ENCODE measurements around the gene KMT2C.
"Not testable (repeated sequence)": the region's sequence is repeated elsewhere in the genome, so short reads cannot be mapped to it uniquely, and the experiment has no call there.

Gene KMT2C

DNA sequence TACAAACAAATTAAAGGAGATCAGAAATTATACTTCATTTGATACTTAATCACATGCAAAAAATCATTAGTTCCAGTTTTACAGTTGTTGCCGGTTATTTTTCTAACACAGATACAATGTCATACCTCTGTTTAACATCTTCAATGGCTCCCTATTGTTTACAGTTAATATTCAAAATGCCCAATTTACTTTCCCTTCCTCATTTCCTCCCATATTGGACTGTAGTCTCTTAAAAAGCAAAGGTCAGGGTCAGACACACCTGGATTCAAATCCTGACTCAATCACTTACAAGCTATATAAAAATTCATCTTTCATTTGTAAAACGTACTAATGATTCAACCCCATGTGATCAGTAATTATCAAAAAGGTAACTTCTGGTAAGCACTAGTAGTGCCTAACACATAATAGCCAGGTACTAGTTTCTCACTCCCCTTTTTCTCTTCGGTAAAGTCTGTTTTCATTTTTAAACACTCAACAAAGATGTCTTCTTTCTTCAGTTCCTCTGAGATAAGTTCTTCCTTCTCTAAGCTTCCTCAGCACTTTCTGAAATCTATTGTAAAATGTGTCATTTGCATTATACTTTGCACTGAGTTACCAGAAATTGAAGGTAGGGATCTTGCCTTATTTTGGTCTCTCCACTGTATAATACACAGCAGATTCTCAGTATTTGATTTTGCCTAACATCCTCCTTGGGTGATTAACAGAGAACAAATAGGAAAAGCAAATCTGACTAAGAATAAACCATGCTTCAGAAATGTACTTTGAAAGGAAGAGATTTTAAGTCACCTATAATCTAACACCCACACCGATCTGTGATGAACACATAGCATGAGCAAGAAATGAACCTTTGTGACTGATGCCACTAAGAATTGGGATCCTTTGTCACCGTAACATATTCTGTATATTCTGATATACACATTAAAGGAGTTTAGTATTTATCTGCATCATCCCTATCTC, 16.1 kb downstream of the KMT2C start:
- TF ChIP-seq TAF1 (IDR thresholded peaks at IDR 0.05; ENCODE audit: low read depth, low read length), result no peak
- TF ChIP-seq SPI1 (IDR thresholded peaks at IDR 0.05; ENCODE audit: low read depth, low read length), result peak; percentile 51; the same call in 1 of the 2 replicates
- no peak for DNase-seq (ENCODE audit: insufficient read length, low spot score)
- no peak for FAIRE-seq

DNA sequence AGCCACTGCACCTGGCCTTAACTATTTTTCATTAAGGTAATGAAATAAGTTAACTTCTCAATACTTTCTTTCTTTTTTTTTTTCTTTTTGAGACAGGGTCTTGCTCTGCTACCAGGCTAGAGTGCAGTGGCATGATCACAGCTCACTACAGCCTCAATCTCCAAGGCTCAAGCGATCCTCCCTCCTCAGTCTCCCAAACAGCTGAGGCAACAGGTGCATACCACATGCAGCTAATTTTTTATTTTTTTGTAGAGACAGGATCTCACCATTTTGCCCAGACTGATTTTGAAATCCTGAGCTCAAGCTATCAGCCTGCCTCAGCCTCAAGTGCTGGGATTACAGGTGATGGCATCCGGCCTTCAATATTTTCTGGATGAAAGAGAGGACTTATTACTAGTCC, 21.0 kb downstream of the KMT2C start:
- FAIRE-seq (no peak), DNase-seq (ENCODE audit: insufficient read length, low spot score) (no peak)
- TF ChIP-seq POLR2AphosphoS5 (IDR thresholded peaks at IDR 0.05; ENCODE audit: low read depth, low read length) (no peak), TAF1 (IDR thresholded peaks at IDR 0.05; ENCODE audit: low read depth, low read length) (no peak), PAX5 (IDR thresholded peaks at IDR 0.05; ENCODE audit: insufficient read depth, low read length, severe bottlenecking) (no peak)

DNA sequence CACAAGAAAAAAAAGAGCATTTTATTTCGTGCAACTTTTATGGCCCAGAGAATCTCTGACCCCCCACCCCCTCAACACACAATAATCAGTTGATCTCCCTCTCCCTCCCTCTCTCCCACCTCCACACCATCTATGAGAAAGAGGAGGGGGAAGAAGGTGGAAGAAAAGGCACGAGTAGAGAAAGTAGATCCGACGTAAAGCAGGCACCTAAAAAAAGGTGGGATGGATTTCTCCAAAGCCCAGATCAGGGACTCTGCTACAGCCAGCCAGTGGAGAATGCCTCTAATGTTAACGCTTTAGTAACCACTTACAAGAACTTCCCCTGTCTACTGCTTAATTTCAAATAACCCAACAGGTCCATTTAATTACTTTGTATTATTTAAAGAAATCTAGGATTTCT, 24.4 kb downstream of the KMT2C start:
- DNase-seq (ENCODE audit: insufficient read length, low spot score), result no peak
- no peak for TF ChIP-seq POLR2AphosphoS5 (IDR thresholded peaks at IDR 0.05; ENCODE audit: low read depth, low read length)
- no peak for TF ChIP-seq POU2F2 (IDR thresholded peaks at IDR 0.05; ENCODE audit: low read depth, low read length)
- no peak for TF ChIP-seq SPI1 (IDR thresholded peaks at IDR 0.05; ENCODE audit: low read depth, low read length)
- no peak for TF ChIP-seq POLR2A (IDR thresholded peaks at IDR 0.05; ENCODE audit: low read depth, low read length)
- no peak for TF ChIP-seq TAF1 (IDR thresholded peaks at IDR 0.05; ENCODE audit: low read depth, low read length)
- TF ChIP-seq PAX5 (IDR thresholded peaks at IDR 0.05; ENCODE audit: insufficient read depth, low read length, severe bottlenecking), result no peak
- no peak for FAIRE-seq

DNA sequence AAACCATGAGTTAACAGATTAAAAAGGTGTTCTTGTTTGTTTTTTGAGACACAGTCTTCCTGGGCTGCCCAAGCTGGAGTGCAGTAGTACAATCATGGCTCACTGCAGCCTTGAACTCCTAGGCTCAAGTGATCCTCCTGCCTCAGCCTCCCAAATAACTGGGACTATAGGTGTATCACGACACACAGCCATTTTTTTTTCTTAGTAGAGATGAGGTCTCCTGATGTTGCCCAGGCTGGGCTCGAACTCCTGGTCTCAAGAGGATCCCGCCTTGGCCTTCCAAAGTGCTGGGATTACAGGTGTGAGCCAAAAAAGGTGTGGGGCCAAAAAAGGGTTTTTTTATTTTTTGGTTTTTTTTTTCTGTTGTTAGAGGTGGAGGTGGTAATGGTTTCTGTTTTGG, 29.3 kb downstream of the KMT2C start:
- no peak for TF ChIP-seq SPI1 (IDR thresholded peaks at IDR 0.05; ENCODE audit: low read depth, low read length)
- no peak for TF ChIP-seq POLR2AphosphoS5 (IDR thresholded peaks at IDR 0.05; ENCODE audit: low read depth, low read length)
- TF ChIP-seq TAF1 (IDR thresholded peaks at IDR 0.05; ENCODE audit: low read depth, low read length), result no peak
- DNase-seq (ENCODE audit: insufficient read length, low spot score), result no peak
- FAIRE-seq, result no peak

DNA sequence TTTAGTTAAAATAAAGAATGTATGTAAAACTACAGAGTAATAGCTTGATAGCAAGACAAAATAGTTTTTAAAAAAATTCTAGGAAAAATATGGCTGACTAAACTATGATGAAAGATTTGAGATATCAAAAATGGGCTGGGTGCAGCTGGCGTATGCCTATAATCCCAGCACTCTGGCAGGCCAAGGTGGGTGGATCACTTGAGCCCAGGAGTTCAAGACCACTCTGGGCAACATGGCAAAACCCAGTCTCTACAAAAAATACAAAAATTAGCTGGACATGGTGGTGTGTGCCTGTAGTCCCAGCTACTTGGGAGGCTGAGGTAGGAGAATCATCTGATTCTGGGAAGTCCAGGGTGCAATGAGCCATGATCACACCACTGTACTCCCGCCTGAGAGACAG, 29.8 kb downstream of the KMT2C start:
- FAIRE-seq; DNase-seq (ENCODE audit: insufficient read length, low spot score): not testable (repeated sequence)

DNA sequence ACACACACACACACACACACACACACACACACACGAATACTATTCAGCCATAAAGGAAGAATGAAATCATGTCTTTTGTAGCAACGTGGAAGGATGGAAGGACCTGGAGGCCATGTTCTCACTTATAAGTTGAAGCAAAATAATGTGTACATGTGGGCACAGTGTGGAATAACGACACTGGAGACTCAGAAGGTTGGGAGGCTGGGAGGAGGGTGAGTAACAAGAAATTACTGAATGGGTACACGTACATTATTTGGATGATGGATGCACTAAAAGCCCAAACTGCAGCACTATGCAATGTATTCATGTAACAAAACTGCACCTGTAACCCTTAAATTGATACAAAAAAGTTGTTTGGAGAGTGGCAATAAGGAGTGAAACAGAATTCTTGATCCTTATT, 32.1 kb downstream of the KMT2C start:
- no peak for DNase-seq (ENCODE audit: insufficient read length, low spot score)
- TF ChIP-seq POU2F2 (IDR thresholded peaks at IDR 0.05; ENCODE audit: low read depth, low read length) (no peak), TAF1 (IDR thresholded peaks at IDR 0.05; ENCODE audit: low read depth, low read length) (no peak), POLR2AphosphoS5 (IDR thresholded peaks at IDR 0.05; ENCODE audit: low read depth, low read length) (no peak), PAX5 (IDR thresholded peaks at IDR 0.05; ENCODE audit: insufficient read depth, low read length, severe bottlenecking) (no peak), POLR2A (IDR thresholded peaks at IDR 0.05; ENCODE audit: low read depth, low read length) (no peak), SPI1 (IDR thresholded peaks at IDR 0.05; ENCODE audit: low read depth, low read length) (no peak)
- no peak for FAIRE-seq

DNA sequence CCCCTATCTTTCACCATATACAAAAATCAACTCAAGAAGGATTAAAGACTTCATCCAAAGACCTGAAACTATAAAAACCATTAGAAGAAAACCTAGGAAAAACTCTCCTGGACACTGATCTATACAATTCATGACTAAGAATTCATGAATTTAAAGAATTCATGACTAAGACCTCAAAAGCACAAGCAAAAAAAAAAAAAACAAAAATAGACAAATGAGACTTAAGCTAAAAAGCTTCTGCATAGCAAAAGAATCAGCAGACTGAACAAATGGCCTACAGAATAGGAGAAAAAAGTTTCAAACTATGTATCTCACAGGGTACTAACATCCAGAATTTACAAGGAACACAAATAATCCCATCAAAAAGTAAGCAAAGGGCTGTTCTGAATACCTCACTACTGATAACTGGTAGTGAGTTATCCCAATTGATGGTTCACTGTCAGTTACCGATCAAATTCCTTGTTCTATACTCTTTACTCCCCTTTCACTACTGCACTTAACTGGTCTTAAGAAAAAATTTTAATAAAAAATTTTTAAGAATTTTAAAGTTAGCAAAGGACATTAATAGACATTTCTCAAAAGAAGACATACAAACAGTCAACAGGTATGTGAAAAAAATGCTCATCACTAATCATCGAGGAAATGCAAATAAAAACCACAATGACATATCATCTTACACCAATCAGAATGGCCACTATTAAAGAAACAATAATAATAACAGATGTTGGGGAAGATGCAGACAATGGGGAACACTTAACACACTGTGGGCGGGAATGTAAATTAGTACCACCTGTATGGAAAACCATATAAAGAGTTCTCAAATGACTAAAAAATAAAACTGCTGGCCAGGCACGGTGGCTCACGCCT, 33.2 kb downstream of the KMT2C start:
- TF ChIP-seq SPI1 (IDR thresholded peaks at IDR 0.05; ENCODE audit: low read depth, low read length) (no peak), PAX5 (IDR thresholded peaks at IDR 0.05; ENCODE audit: insufficient read depth, low read length, severe bottlenecking) (no peak), POLR2A (IDR thresholded peaks at IDR 0.05; ENCODE audit: low read depth, low read length) (no peak), TAF1 (IDR thresholded peaks at IDR 0.05; ENCODE audit: low read depth, low read length) (no peak), POLR2AphosphoS5 (IDR thresholded peaks at IDR 0.05; ENCODE audit: low read depth, low read length) (no peak), POU2F2 (IDR thresholded peaks at IDR 0.05; ENCODE audit: low read depth, low read length) (no peak)
- FAIRE-seq (no peak), DNase-seq (ENCODE audit: insufficient read length, low spot score) (no peak)

DNA sequence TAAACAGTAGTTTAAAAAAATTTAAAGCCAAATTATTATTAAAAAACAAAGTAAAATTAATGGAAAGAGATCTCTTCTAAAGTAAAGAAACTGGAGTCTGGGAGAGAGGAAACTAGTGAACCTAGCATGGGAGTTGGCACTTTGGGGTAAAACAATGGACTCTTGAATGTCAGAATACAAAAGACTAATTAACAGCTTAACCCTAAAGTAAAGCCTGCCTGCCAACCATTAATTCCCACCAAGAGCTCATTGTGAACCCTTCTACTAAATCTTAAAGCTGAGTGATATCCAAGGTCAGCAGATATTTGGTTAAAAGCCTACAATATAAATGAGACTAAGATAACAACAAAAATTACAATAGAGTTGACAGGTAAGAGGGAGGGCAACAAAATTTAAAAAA, 36.5 kb downstream of the KMT2C start:
- no peak for TF ChIP-seq PAX5 (IDR thresholded peaks at IDR 0.05; ENCODE audit: insufficient read depth, low read length, severe bottlenecking)
- TF ChIP-seq POLR2A (IDR thresholded peaks at IDR 0.05; ENCODE audit: low read depth, low read length), result no peak
- no peak for TF ChIP-seq POU2F2 (IDR thresholded peaks at IDR 0.05; ENCODE audit: low read depth, low read length)
- TF ChIP-seq POLR2AphosphoS5 (IDR thresholded peaks at IDR 0.05; ENCODE audit: low read depth, low read length), result no peak
- no peak for TF ChIP-seq TAF1 (IDR thresholded peaks at IDR 0.05; ENCODE audit: low read depth, low read length)
- no peak for TF ChIP-seq SPI1 (IDR thresholded peaks at IDR 0.05; ENCODE audit: low read depth, low read length)
- DNase-seq (ENCODE audit: insufficient read length, low spot score) (no peak), FAIRE-seq (no peak)

DNA sequence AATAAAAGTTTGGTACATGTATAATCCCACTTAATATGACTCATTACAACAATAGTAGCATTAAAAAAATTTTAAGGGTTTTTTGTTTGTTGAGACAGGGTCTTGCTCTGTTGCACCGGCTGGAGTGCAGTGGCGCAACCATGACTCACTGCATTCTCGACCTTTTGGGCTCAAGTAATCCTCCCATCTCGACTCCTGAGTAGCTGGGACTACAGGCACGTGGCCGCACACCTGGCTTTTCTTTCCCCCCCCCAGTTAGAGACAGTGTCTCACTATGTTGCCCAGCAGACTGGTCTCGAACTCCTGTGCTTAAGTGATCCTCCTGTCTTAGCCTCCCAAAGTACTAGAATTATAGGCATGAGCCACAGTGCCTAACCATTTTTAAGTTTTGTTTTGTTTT, 40.7 kb downstream of the KMT2C start:
- FAIRE-seq (no peak), DNase-seq (ENCODE audit: insufficient read length, low spot score) (no peak)
- TF ChIP-seq POLR2A (IDR thresholded peaks at IDR 0.05; ENCODE audit: low read depth, low read length) (no peak), SPI1 (IDR thresholded peaks at IDR 0.05; ENCODE audit: low read depth, low read length) (no peak), TAF1 (IDR thresholded peaks at IDR 0.05; ENCODE audit: low read depth, low read length) (no peak), POLR2AphosphoS5 (IDR thresholded peaks at IDR 0.05; ENCODE audit: low read depth, low read length) (no peak), PAX5 (IDR thresholded peaks at IDR 0.05; ENCODE audit: insufficient read depth, low read length, severe bottlenecking) (no peak), POU2F2 (IDR thresholded peaks at IDR 0.05; ENCODE audit: low read depth, low read length) (no peak)

DNA sequence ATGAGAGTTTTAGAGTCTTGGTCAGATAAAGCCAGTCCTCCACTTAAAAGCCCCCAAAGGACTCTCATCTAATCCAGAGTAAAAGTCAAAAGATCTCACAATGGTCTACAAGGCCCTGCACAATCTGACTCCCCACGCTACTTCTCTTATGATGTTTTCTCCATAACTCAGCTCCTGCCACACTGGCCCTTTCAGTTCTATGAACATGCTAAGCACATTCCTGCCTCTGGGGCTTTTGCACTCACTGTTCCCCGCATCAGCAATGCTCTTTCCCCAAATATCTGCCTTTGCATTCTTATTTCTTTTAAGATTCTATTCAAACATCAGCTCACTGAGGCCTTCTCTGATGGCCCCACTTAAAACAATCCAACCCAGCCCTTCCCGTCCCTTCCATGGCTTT, 41.6 kb downstream of the KMT2C start:
- FAIRE-seq; DNase-seq (ENCODE audit: insufficient read length, low spot score): not testable (repeated sequence)

All from GM12891 (cell line).